ENCODE measurements around the gene SEC24D.
"Not testable (repeated sequence)": the region's sequence is repeated elsewhere in the genome, so short reads cannot be mapped to it uniquely, and the experiment has no call there.

DNA sequence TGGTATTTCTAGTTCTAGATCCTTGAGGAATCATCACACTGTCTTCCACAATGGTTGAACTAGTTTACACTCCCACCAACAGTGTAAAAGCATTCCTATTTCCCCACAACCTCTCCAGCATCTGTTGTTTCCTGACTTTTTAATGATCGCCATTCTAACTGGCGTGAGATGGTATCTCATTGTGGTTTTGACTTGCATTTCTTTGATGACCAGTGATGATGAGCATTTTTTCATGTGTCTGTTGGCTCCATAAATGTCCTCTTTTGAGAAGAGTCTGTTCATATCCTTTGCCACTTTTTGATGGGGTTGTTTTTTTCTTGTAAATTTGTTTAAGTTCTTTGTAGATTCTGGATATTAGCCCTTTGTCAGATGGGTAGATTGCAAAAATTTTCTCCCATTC is 58.3 kb downstream of the SEC24D start:
- TF ChIP-seq, protein P1, sequence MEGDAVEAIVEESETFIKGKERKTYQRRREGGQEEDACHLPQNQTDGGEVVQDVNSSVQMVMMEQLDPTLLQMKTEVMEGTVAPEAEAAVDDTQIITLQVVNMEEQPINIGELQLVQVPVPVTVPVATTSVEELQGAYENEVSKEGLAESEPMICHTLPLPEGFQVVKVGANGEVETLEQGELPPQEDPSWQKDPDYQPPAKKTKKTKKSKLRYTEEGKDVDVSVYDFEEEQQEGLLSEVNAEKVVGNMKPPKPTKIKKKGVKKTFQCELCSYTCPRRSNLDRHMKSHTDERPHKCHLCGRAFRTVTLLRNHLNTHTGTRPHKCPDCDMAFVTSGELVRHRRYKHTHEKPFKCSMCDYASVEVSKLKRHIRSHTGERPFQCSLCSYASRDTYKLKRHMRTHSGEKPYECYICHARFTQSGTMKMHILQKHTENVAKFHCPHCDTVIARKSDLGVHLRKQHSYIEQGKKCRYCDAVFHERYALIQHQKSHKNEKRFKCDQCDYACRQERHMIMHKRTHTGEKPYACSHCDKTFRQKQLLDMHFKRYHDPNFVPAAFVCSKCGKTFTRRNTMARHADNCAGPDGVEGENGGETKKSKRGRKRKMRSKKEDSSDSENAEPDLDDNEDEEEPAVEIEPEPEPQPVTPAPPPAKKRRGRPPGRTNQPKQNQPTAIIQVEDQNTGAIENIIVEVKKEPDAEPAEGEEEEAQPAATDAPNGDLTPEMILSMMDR (IDR thresholded peaks at IDR 0.05; ENCODE audit: extremely low read depth in 1 of 2, insufficient read depth in 1 of 2, low read depth in 1 of 2, low read length in 2 of 2): not testable (repeated sequence)
- not testable (repeated sequence) for TF ChIP-seq MYC (IDR thresholded peaks at IDR 0.05; ENCODE audit: low read depth, low read length); JUN (IDR thresholded peaks at IDR 0.05; ENCODE audit: borderline replicate concordance, insufficient read depth, insufficient read length, low read depth); POLR2AphosphoS5 (IDR thresholded peaks at IDR 0.05; ENCODE audit: insufficient read depth, low read depth, low read length); EZH2 (IDR thresholded peaks at IDR 0.05; ENCODE audit: borderline replicate concordance, low read depth, low read length, severe bottlenecking); POLR2A (IDR thresholded peaks at IDR 0.05; ENCODE audit: low read depth, low read length); FOS (IDR thresholded peaks at IDR 0.05; ENCODE audit: borderline replicate concordance, insufficient read depth, low read length)
- TF ChIP-seq, protein P2, sequence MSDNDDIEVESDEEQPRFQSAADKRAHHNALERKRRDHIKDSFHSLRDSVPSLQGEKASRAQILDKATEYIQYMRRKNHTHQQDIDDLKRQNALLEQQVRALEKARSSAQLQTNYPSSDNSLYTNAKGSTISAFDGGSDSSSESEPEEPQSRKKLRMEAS (IDR thresholded peaks at IDR 0.05; ENCODE audit: insufficient read depth, insufficient read length): not testable (repeated sequence)
